ENCODE measurements around the gene LTBP1. TPM values are rescaled to one million over a fixed set of nuclear protein-coding genes. Genes with fewer than 3 reads are reported as not detected.

LTBP1 gene
- total RNA-seq, 1 donor from 2014 or later = 0.07 TPM

DNA sequence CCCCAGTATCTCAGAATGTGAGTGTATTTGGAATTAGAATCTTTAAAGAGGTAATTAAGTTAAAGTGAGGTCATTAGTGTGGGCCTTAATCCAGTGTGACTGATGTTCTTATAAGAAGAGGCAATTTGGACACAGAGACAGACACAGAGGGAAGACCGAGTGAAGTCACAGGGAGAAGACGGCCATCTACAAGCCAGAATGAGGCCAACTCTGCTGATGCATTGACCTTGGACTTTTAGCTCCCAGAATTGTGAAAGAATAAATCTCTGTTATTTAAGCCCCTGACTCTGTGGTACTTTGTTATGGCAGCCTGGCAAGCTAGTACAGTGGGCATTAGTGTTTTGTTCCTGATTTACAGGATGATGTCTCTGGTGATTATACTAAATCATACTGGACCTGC is 64.6 kb downstream of the LTBP1 start:
- ChIA-PET POLR2A (no interaction called here), CTCF (no interaction called here)
- H3K4me1 Mint-ChIP-seq = no peaks in the 10 kb centered on the region
- no peaks in the 10 kb centered on the region for H3K9me3 Mint-ChIP-seq
- no peak overlapping the region for H3K27ac Mint-ChIP-seq
- no peak for TF ChIP-seq CTCF (IDR thresholded peaks at IDR 0.05)
- intact Hi-C loops (cut with micrococcal nuclease) = no loop called here
- DNase-seq (no peak), ATAC-seq (ENCODE audit: low read depth) (no peak)
- H3K36me3 Mint-ChIP-seq (ENCODE audit: low read depth) = no peaks in the 10 kb centered on the region
- H3K4me3 Mint-ChIP-seq = no peak overlapping the region
- H3K27me3 Mint-ChIP-seq = no peaks in the 10 kb centered on the region

DNA sequence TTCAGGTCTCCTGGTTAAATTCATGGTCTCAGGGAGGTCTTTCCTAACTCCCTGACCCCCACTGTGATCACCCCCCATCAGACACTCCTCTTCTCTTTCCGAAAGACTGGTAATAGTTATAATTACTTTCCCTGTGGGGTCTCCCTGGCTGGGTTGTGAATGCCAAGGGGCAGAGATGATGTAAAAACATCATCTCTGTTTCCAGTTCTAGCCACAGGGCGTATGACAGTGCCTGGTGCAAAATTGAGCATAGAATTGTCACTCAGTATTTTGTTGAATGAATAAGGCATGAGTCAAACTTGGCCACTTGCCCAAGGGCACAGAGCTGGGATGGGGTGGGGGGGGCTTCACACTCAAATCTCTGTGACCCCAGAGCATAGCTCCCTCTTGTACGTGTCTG is 65.2 kb downstream of the LTBP1 start:
- no peaks in the 10 kb centered on the region for H3K9me3 Mint-ChIP-seq
- ChIA-PET POLR2A (no interaction called here), CTCF (no interaction called here)
- intact Hi-C loops (cut with micrococcal nuclease) = no loop called here
- no peaks in the 10 kb centered on the region for H3K36me3 Mint-ChIP-seq (ENCODE audit: low read depth)
- no peak overlapping the region for H3K4me3 Mint-ChIP-seq
- ATAC-seq (ENCODE audit: low read depth) (no peak), DNase-seq (no peak)
- TF ChIP-seq CTCF (IDR thresholded peaks at IDR 0.05) = no peak
- no peak overlapping the region for H3K27ac Mint-ChIP-seq
- no peaks in the 10 kb centered on the region for H3K27me3 Mint-ChIP-seq
- H3K4me1 Mint-ChIP-seq = no peaks in the 10 kb centered on the region

DNA sequence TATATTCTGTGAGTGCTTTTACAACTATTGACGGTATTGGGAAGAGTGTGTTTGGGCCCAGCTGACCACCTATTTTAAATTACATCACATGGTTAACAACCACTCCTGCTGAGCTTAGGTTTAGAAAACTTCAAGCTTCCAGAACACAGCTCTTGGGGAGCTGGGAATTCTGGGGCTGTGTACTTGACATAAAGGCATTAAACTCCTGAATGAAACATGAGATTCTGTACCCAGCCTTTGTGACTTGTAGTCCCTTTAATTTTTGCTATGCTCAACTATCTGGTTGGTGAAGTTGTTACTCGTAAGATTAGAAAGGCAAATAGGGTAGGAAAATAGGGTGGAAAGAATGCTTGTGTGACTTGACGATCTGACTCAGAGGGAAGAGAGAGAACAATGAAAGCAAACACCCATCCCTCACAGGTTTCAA is 66.9 kb downstream of the LTBP1 start:
- POLR2A ChIA-PET = no interaction called here
- H3K27me3 Mint-ChIP-seq = no peaks in the 10 kb centered on the region

GRCh38 chr2:33014268-33014667 is 67.5 kb downstream of the LTBP1 start:
- DNase-seq (no peak), ATAC-seq (ENCODE audit: low read depth) (no peak)
- Mint-ChIP-seq H3K4me3 (no peak overlapping the region), H3K4me1 (no peaks in the 10 kb centered on the region), H3K36me3 (ENCODE audit: low read depth) (no peaks in the 10 kb centered on the region), H3K9me3 (no peaks in the 10 kb centered on the region), H3K27me3 (no peaks in the 10 kb centered on the region), H3K27ac (no peak overlapping the region)
- CTCF ChIA-PET = no interaction called here
- intact Hi-C loops (cut with micrococcal nuclease) = no loop called here
- POLR2A ChIA-PET = no interaction called here
- TF ChIP-seq CTCF (IDR thresholded peaks at IDR 0.05) = no peak

More for the DNA sequence above, 66.9 kb downstream of the LTBP1 start:
- Mint-ChIP-seq H3K4me1 (no peaks in the 10 kb centered on the region), H3K27ac (no peak overlapping the region), H3K36me3 (ENCODE audit: low read depth) (no peaks in the 10 kb centered on the region), H3K9me3 (no peaks in the 10 kb centered on the region), H3K4me3 (no peak overlapping the region)
- intact Hi-C loops (cut with micrococcal nuclease) = no loop called here
- DNase-seq (no peak), ATAC-seq (ENCODE audit: low read depth) (no peak)
- no peak for TF ChIP-seq CTCF (IDR thresholded peaks at IDR 0.05)
- CTCF ChIA-PET = no interaction called here

GRCh38 chr2:33015421-33016142 is 68.8 kb downstream of the LTBP1 start:
- Mint-ChIP-seq H3K27ac (no peak overlapping the region), H3K4me3 (no peak overlapping the region), H3K9me3 (no peaks in the 10 kb centered on the region), H3K36me3 (ENCODE audit: low read depth) (no peaks in the 10 kb centered on the region), H3K27me3 (no peaks in the 10 kb centered on the region), H3K4me1 (no peaks in the 10 kb centered on the region)
- DNase-seq = no peak
- no peak for TF ChIP-seq CTCF (IDR thresholded peaks at IDR 0.05)
- ATAC-seq (ENCODE audit: low read depth) = no peak
- ChIA-PET CTCF (no interaction called here), POLR2A (interaction anchor here (0.7 kb wide), 1 partner anchor 131 kb away, joined by 6 read pairs; no protein-coding TSS in a partner anchor)
- intact Hi-C loops (cut with micrococcal nuclease) = no loop called here

Data from activated B cell treated with CpG ODN at 0.5 μM for 24 hours (primary cell).